ENCODE data around the gene TTYH2. TPM values are rescaled to one million over a fixed set of nuclear protein-coding genes. Genes with fewer than 3 reads are reported as not detected.

The TTYH2 gene
- total RNA-seq, 1 experiment from 2014 or later = 5.4 TPM

- no peak for DNase-seq
- Histone ChIP-seq H3K4me1 (no peaks in the 10 kb centered on the region), H3K36me3 (ENCODE audit: control insufficient read depth, insufficient read depth, low read length) (no peaks in the 10 kb centered on the region), H3K27me3 (replicated peaks; ENCODE audit: control insufficient read depth, insufficient read depth, low read length) (no peaks in the 10 kb centered on the region), H3K4me3 (ENCODE audit: low read depth, low read length) (no peak overlapping the region), H3K9me3 (no peaks in the 10 kb centered on the region)
- TF ChIP-seq, protein P1, sequence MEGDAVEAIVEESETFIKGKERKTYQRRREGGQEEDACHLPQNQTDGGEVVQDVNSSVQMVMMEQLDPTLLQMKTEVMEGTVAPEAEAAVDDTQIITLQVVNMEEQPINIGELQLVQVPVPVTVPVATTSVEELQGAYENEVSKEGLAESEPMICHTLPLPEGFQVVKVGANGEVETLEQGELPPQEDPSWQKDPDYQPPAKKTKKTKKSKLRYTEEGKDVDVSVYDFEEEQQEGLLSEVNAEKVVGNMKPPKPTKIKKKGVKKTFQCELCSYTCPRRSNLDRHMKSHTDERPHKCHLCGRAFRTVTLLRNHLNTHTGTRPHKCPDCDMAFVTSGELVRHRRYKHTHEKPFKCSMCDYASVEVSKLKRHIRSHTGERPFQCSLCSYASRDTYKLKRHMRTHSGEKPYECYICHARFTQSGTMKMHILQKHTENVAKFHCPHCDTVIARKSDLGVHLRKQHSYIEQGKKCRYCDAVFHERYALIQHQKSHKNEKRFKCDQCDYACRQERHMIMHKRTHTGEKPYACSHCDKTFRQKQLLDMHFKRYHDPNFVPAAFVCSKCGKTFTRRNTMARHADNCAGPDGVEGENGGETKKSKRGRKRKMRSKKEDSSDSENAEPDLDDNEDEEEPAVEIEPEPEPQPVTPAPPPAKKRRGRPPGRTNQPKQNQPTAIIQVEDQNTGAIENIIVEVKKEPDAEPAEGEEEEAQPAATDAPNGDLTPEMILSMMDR (IDR thresholded peaks at IDR 0.05; ENCODE audit: insufficient read depth in 1 of 2, low read depth in 1 of 2, low read length in 1 of 2, severe bottlenecking in 1 of 2, unreplicated experiment in 1 of 2) = no peak
- ChIA-PET POLR2A (no interaction called here), CTCF (no interaction called here)
- H3K4me1 Mint-ChIP-seq (ENCODE audit: low read depth, unreplicated experiment) = no peaks in the 10 kb centered on the region
- no peak overlapping the region for H3K27ac Mint-ChIP-seq (ENCODE audit: unreplicated experiment)
- intact Hi-C loops (cut with micrococcal nuclease; ENCODE audit: unreplicated experiment) = no loop called here
- no peak overlapping the region for H3K4me3 Mint-ChIP-seq (ENCODE audit: unreplicated experiment)
- no TSS peak for BruUV-seq (replicated peaks)
- H3K9me3 Mint-ChIP-seq (ENCODE audit: unreplicated experiment) = no peaks in the 10 kb centered on the region
- H3K36me3 Mint-ChIP-seq (ENCODE audit: insufficient read depth, unreplicated experiment) = no peaks in the 10 kb centered on the region
- H3K27me3 Mint-ChIP-seq (ENCODE audit: insufficient read depth, unreplicated experiment) = no peaks in the 10 kb centered on the region
Measured at GRCh38 chr17:74244128-74244527, 30.8 kb downstream of the TTYH2 start.

GRCh38 chr17:74244548-74244947 lies 31.2 kb downstream of the TTYH2 start:
- TF ChIP-seq, protein P1 (IDR thresholded peaks at IDR 0.05; ENCODE audit: insufficient read depth in 1 of 2, low read depth in 1 of 2, low read length in 1 of 2, severe bottlenecking in 1 of 2, unreplicated experiment in 1 of 2) = no peak
- no peaks in the 10 kb centered on the region for H3K36me3 ChIP-seq (ENCODE audit: control insufficient read depth, insufficient read depth, low read length)
- no peak for DNase-seq
- intact Hi-C loops (cut with micrococcal nuclease; ENCODE audit: unreplicated experiment) = no loop called here
- CTCF ChIA-PET = no interaction called here
- POLR2A ChIA-PET = no interaction called here
- H3K9me3 Mint-ChIP-seq (ENCODE audit: unreplicated experiment) = no peaks in the 10 kb centered on the region
- BruUV-seq (replicated peaks) = no TSS peak
- no peak overlapping the region for H3K27ac Mint-ChIP-seq (ENCODE audit: unreplicated experiment)
- no peaks in the 10 kb centered on the region for H3K4me1 ChIP-seq
- H3K27me3 Mint-ChIP-seq (ENCODE audit: insufficient read depth, unreplicated experiment) = no peaks in the 10 kb centered on the region
- H3K27me3 ChIP-seq (replicated peaks; ENCODE audit: control insufficient read depth, insufficient read depth, low read length) = no peaks in the 10 kb centered on the region
- H3K36me3 Mint-ChIP-seq (ENCODE audit: insufficient read depth, unreplicated experiment) = no peaks in the 10 kb centered on the region
- no peak overlapping the region for H3K4me3 ChIP-seq (ENCODE audit: low read depth, low read length)
- no peaks in the 10 kb centered on the region for H3K9me3 ChIP-seq
- no peak overlapping the region for H3K4me3 Mint-ChIP-seq (ENCODE audit: unreplicated experiment)
- no peaks in the 10 kb centered on the region for H3K4me1 Mint-ChIP-seq (ENCODE audit: low read depth, unreplicated experiment)

DNA sequence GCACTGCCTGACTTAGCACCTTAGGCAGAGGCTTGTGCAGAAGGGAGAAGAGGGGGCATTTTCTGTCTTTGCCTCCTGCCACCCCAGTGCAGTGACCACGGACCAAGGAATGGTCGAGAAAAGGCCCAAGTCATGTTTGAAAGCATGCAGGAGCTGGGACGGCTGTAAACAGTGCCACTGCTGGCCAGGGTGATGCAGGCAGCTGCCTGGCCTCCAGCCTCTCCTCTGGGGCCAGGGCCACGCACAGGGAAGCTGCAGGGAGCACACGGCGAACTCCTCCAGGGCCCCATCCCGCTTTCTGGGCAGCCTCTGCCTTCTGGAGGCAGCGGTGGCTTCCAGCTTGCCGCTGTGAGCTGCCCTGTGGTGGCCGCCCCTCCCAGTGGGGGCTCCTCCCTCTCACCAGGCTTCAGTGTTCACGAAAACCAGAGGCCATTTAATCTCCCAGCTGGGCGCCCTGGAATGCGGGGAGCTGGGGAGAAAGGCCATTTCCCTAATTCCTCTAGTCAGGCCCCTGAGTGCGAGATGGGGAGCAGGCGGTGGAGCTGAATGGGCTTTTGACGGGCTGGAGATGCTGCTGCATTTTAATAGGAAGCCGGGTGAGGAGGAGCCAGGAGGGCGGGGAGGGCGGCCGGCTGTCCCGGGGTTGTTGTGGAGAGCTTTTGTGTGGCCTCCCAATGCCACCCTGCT lies 31.9 kb downstream of the TTYH2 start:
- Histone ChIP-seq H3K27me3 (replicated peaks; ENCODE audit: control insufficient read depth, insufficient read depth, low read length) (no peaks in the 10 kb centered on the region), H3K4me1 (no peaks in the 10 kb centered on the region), H3K9me3 (no peaks in the 10 kb centered on the region), H3K4me3 (ENCODE audit: low read depth, low read length) (no peak overlapping the region), H3K36me3 (ENCODE audit: control insufficient read depth, insufficient read depth, low read length) (no peaks in the 10 kb centered on the region)
- ChIA-PET POLR2A (no interaction called here), CTCF (interaction anchor here (0.6 kb wide), 1 partner anchor 42 kb away, joined by 6 read pairs; the partner anchor contains the start of gene RPL38)
- no peaks in the 10 kb centered on the region for H3K27me3 Mint-ChIP-seq (ENCODE audit: insufficient read depth, unreplicated experiment)
- H3K36me3 Mint-ChIP-seq (ENCODE audit: insufficient read depth, unreplicated experiment) = no peaks in the 10 kb centered on the region
- no peak overlapping the region for H3K4me3 Mint-ChIP-seq (ENCODE audit: unreplicated experiment)
- no peak for DNase-seq
- no peak overlapping the region for H3K27ac Mint-ChIP-seq (ENCODE audit: unreplicated experiment)
- no peaks in the 10 kb centered on the region for H3K9me3 Mint-ChIP-seq (ENCODE audit: unreplicated experiment)
- no TSS peak for BruUV-seq (replicated peaks)
- no peaks in the 10 kb centered on the region for H3K4me1 Mint-ChIP-seq (ENCODE audit: low read depth, unreplicated experiment)
- TF ChIP-seq, protein P1 (IDR thresholded peaks at IDR 0.05; ENCODE audit: insufficient read depth in 1 of 2, low read depth in 1 of 2, low read length in 1 of 2, severe bottlenecking in 1 of 2, unreplicated experiment in 1 of 2) = no peak
- intact Hi-C loops (cut with micrococcal nuclease; ENCODE audit: unreplicated experiment) = no loop called here
